GM20000 (cell line): ENCODE measurements around the gene PKN3.

Experiments used
- DNase-seq: peaks from one replicate; pipeline ENCODE4 v3.0.0; 2012; ENCODE audit warnings: low spot score
- TF ChIP-seq, protein P1 (sequence below): IDR thresholded peaks from 2 replicates; pipeline ENCODE4 v1.5.1; 2012; ENCODE audit warnings: mild to moderate bottlenecking, control low read depth; ENCODE audit errors: extremely low read depth, missing control alignments

Gene PKN3

DNA sequence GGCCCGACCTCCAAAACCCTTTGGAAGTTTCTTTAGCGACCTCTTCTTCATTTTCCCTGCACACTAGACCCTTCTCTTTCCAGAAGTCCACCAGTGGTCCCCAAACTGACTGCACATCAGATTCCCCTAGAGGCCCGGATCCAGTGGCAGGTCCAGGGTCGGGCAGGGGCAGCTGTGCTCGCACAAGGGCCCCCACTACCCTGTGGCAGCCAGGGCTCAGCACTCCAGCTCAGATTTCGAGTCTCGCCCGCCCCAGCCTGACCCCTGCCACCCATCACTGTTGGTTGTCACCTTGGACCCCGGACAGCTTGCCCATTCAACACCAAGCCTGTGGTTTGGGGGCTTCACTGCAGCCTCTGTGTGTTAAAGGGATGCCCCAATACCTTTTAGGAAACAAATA lies 29.4 kb downstream of the PKN3 start:
- no peak for DNase-seq
- TF ChIP-seq, protein P1, sequence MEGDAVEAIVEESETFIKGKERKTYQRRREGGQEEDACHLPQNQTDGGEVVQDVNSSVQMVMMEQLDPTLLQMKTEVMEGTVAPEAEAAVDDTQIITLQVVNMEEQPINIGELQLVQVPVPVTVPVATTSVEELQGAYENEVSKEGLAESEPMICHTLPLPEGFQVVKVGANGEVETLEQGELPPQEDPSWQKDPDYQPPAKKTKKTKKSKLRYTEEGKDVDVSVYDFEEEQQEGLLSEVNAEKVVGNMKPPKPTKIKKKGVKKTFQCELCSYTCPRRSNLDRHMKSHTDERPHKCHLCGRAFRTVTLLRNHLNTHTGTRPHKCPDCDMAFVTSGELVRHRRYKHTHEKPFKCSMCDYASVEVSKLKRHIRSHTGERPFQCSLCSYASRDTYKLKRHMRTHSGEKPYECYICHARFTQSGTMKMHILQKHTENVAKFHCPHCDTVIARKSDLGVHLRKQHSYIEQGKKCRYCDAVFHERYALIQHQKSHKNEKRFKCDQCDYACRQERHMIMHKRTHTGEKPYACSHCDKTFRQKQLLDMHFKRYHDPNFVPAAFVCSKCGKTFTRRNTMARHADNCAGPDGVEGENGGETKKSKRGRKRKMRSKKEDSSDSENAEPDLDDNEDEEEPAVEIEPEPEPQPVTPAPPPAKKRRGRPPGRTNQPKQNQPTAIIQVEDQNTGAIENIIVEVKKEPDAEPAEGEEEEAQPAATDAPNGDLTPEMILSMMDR: no peak

DNA sequence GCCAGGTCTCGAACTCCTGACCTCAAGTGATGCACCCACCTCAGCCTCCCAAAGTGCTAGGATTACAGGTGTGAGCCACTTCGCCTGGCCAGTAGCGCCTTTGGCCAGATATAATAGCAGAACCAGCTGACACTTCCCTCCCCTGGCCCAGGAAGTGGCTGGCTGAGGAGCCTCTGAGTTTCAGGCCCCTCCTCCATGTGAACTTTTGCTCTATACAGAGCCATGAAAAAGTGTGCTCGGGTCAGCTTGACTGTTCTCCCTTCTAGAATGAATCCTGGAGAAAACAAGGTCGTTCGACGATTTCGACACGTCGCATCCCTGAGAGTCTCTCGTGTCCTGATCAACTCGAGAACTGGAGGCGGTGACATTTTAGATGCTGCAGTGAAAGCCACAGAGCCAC lies 30.3 kb downstream of the PKN3 start:
- no peak for DNase-seq
- TF ChIP-seq, protein P1: no peak

DNA sequence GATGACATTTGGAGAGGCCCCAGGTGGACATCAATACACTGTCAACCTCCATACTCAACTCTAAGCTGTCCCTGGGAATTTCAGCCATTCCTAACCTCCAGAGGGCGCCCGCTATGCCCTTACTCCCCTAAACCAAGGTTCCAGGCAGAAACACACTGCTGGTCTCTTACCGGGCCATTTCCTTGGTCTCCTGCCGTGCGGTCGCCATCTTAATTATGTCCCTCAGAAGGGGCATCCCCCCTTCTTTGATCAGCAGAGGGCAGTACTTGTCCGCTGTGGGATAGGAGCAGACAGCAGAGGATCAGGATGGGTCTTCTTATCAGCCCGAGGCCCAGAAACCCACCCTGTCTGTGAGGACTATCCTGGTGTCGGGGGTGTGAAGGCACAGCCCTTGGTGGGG lies 31.0 kb downstream of the PKN3 start:
- peak; percentile 54 for DNase-seq
- TF ChIP-seq, protein P1: peak; percentile 41

- DNase-seq: no peak
- TF ChIP-seq, protein P1: no peak
Observed at GRCh38 chr9:128735373-128735772, 33.1 kb downstream of the PKN3 start.

DNA sequence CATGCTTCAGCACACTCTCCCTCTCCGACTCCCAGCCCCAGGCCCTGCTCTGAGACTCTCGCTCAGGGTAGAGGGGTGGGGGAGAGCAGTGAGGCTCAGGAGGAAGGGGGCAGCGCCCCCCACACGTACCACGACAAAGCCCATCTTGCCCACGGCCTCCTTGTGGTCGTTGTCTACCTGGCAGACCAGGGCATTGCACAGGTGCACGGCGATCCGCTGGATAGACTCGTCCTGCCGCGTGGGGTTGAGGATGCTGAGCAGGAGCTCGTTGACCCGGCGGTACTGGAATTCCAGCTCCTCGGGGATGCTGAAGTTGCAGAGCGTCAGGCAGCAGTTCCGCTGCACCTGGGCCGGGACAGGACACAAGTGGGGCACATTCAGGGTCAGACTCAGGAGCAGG lies 40.1 kb downstream of the PKN3 start:
- no peak for DNase-seq
- TF ChIP-seq, protein P1: no peak

DNA sequence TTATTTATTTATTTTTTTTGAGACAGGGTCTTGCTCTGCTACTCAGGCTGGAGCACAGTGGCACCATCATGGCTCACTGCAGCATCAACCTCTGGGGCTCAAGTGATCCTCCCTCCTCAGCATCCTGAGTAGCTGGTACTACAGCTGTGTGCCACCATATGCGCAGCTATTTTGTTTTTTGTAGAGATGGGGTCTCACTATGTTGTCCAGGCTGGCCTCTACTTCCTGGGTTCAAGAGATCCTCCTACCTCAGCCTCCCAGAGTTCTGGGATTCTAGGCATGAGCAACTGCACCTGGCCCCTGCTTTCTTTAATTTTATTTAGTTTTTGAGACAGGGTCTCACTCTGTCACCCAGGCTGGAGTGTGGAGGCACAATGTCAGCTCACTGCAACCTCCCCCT lies 41.1 kb downstream of the PKN3 start:
- DNase-seq: no peak
- TF ChIP-seq, protein P1: no peak

DNA sequence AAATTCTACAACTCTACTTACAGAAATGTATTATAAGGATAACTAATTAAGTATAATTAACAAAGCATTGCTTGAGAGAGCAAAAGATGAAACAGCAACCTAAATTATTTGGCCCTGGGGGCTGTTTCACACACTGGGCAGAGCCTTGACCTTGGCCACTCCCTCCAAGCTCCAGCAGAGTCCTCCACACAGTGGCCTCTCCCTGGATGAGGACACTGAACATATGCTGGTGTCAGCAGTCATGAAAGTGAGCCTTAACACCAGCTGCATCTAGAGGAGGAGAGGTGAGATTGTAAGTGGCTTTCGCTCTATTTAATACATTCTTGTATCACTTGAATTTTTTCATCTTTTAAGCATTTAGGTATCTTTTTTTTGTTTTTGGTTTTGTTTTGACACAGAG lies 44.9 kb downstream of the PKN3 start:
- DNase-seq: no peak
- TF ChIP-seq, protein P1: no peak
